ENCODE results near the gene PAQR8. TPM values are rescaled to one million over a fixed set of nuclear protein-coding genes. Genes with fewer than 3 reads are reported as not detected.

Gene PAQR8
- total and polyA plus RNA-seq, 2 of the 13 experiments (the other 11 are each of a cell fraction or from before 2014, with no cell fraction given), result 37.7 to 50.7 TPM

GRCh38 chr6:52389626-52390360 lies 27.8 kb downstream of the PAQR8 start (continued):
- TF ChIP-seq, protein P1, sequence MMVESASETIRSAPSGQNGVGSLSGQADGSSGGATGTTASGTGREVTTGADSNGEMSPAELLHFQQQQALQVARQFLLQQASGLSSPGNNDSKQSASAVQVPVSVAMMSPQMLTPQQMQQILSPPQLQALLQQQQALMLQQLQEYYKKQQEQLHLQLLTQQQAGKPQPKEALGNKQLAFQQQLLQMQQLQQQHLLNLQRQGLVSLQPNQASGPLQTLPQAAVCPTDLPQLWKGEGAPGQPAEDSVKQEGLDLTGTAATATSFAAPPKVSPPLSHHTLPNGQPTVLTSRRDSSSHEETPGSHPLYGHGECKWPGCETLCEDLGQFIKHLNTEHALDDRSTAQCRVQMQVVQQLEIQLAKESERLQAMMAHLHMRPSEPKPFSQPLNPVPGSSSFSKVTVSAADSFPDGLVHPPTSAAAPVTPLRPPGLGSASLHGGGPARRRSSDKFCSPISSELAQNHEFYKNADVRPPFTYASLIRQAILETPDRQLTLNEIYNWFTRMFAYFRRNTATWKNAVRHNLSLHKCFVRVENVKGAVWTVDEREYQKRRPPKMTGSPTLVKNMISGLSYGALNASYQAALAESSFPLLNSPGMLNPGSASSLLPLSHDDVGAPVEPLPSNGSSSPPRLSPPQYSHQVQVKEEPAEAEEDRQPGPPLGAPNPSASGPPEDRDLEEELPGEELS (CRISPR knock-in tag; IDR thresholded peaks at IDR 0.05), result peak; percentile 63
- TF ChIP-seq FOXJ3 (CRISPR knock-in tag; IDR thresholded peaks at IDR 0.05; ENCODE audit: borderline replicate concordance) (peak; percentile 20; the same call in 1 of the 2 replicates), ISL2 (CRISPR knock-in tag; IDR thresholded peaks at IDR 0.05) (peak; percentile 20; the same call in 1 of the 2 replicates), TBX3 (IDR thresholded peaks at IDR 0.05; ENCODE audit: borderline replicate concordance) (0 out of 2 replicates have a peak, but pooled peaks have one; percentile 19), TRAFD1 (CRISPR knock-in tag; IDR thresholded peaks at IDR 0.05; ENCODE audit: borderline replicate concordance) (no peak), TBX2 (CRISPR knock-in tag; IDR thresholded peaks at IDR 0.05; ENCODE audit: borderline replicate concordance) (peak; percentile 87), GFI1 (CRISPR knock-in tag; IDR thresholded peaks at IDR 0.05; ENCODE audit: borderline replicate concordance) (peak; percentile 13; the same call in 1 of the 2 replicates), HOMEZ (CRISPR knock-in tag; IDR thresholded peaks at IDR 0.05; ENCODE audit: low read depth) (peak; percentile 86; the same call in 1 of the 2 replicates), FOXK2 (IDR thresholded peaks at IDR 0.05) (no peak), CBFB (CRISPR knock-in tag; IDR thresholded peaks at IDR 0.05) (0 out of 2 replicates have a peak, but pooled peaks have one; percentile 11), ZNF280B (CRISPR knock-in tag; IDR thresholded peaks at IDR 0.05; ENCODE audit: borderline replicate concordance) (no peak), AGO2 (optimal IDR thresholded peaks at IDR 0.05; ENCODE audit: low read depth, low read length) (peak; percentile 39), ETV5 (CRISPR knock-in tag; IDR thresholded peaks at IDR 0.05; ENCODE audit: borderline replicate concordance) (peak; percentile 91), HMGA1 (CRISPR knock-in tag; conservative IDR thresholded peaks at IDR 0.05) (no peak), E2F2 (CRISPR knock-in tag; IDR thresholded peaks at IDR 0.05; ENCODE audit: borderline replicate concordance) (no peak), ZNF556 (CRISPR knock-in tag; IDR thresholded peaks at IDR 0.05; ENCODE audit: borderline replicate concordance) (0 out of 2 replicates have a peak, but pooled peaks have one; percentile 25), ARID3A (IDR thresholded peaks at IDR 0.05; ENCODE audit: low read depth, low read length) (peak; percentile 95), FOXK1 (CRISPR knock-in tag; IDR thresholded peaks at IDR 0.05; ENCODE audit: borderline replicate concordance, low read depth) (no peak)
